Mucosa of stomach (tissue), 1 donor: ENCODE measurements around the gene DHX38.
A peak's percentile ranks its signal among the peaks of the same experiment; 100 is the strongest.
"Not testable (repeated sequence)": the region's sequence is repeated elsewhere in the genome, so short reads cannot be mapped to it uniquely, and the experiment has no call there.

Experiments used
- H3K27me3 ChIP-seq: one replicate; pipeline ENCODE4 v1.7.0; 2013; ENCODE audit warnings: mild to moderate bottlenecking, low read length; ENCODE audit not compliant: control insufficient read depth, insufficient read depth
- H3K36me3 ChIP-seq: one replicate; pipeline ENCODE4 v1.7.0; 2013; ENCODE audit warnings: low read length; ENCODE audit not compliant: control insufficient read depth, insufficient read depth
- H3K4me1 ChIP-seq: one replicate; pipeline ENCODE4 v1.7.0; 2013; ENCODE audit warnings: mild to moderate bottlenecking, low read length; ENCODE audit not compliant: control insufficient read depth, insufficient read depth
- H3K4me3 ChIP-seq: one replicate; pipeline ENCODE4 v1.7.0; 2013; ENCODE audit warnings: low read length
- H3K9ac ChIP-seq: one replicate; pipeline ENCODE4 v1.7.0; 2013; ENCODE audit warnings: mild to moderate bottlenecking, low read length, moderate library complexity
- H3K9me3 ChIP-seq: one replicate; pipeline ENCODE4 v1.7.0; 2013; ENCODE audit warnings: mild to moderate bottlenecking, low read length, moderate library complexity; ENCODE audit not compliant: control insufficient read depth
- donor health status: Pancreatic carcinoma.

Gene DHX38

GRCh38 chr16:72093448-72094265 is at the start of gene DHX38, which contains the start of gene TXNL4B:
DHX38 (plus strand) TSS chr16:72093847; CDS start chr16:72096158, 2,311 bp downstream.
TXNL4B (minus strand) TSS chr16:72093620; CDS start chr16:72090749, 2,871 bp downstream.
- H3K4me3 ChIP-seq: peak within 1 kb of the TSS; percentile 82
- H3K36me3 ChIP-seq: peaks cover 8% of the 10 kb centered on the region
- no peaks in the 10 kb centered on the region for H3K27me3 ChIP-seq
- H3K9me3 ChIP-seq: no peaks in the 10 kb centered on the region
- peak within 1 kb of the TSS; percentile 92 for H3K9ac ChIP-seq
- H3K4me1 ChIP-seq: peaks cover 17% of the 10 kb centered on the region

- H3K4me1 ChIP-seq: peaks cover 5% of the 10 kb centered on the region
- no peak overlapping the region for H3K9ac ChIP-seq
- no peaks in the 10 kb centered on the region for H3K36me3 ChIP-seq
- H3K4me3 ChIP-seq: no peak overlapping the region
- no peaks in the 10 kb centered on the region for H3K27me3 ChIP-seq
- H3K9me3 ChIP-seq: no peaks in the 10 kb centered on the region
Measured at GRCh38 chr16:72044296-72044695, 49.4 kb upstream of the DHX38 start.

DNA sequence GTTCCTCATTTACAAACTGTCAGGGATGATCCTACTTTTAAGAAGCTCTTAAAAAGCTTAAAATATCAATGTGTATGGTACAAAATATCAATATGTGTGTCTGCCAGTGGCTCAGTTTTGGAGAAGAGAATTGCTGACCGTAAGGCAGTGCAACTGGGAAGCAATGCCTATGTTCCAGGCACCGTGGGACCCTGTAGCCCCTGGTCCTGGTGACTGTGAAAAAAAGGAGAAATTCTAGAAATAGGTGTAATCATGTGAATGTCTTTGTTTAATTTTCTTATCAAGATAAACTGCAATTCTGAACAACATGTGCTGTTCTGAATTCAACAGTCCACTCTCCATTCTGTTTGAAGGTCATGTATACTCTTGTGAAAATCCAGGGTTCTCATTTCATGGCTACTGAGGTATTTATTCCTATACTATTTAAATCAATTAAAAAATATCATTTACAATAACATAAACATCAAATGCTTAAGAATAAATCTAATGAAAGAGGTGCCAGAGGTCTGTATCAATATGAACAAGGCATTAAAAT is 48.8 kb upstream of the DHX38 start:
- Histone ChIP-seq H3K4me3 (no peak overlapping the region), H3K4me1 (peaks cover 5% of the 10 kb centered on the region), H3K9ac (no peak overlapping the region), H3K36me3 (no peaks in the 10 kb centered on the region), H3K9me3 (no peaks in the 10 kb centered on the region), H3K27me3 (no peaks in the 10 kb centered on the region)

DNA sequence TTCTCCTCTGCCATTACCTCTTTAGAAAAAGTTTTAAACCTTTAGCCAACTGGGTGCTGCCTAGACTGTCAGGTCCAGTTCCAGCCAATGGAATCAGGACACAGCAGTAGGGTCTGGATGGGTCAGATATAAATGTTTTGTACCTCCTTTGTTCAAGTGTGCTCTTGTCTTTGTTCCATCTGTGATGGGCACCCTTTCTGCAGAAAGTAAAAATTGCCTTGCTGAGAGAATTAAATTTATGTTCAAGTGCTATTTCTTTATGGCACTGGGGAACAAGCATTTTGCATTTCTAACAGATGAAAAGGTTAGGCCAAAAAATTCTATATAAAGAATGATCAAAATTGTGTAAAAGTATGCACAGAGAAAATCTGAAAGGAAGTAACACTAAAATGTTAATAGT is 44.5 kb upstream of the DHX38 start:
- H3K9me3 ChIP-seq: no peaks in the 10 kb centered on the region
- no peaks in the 10 kb centered on the region for H3K4me1 ChIP-seq
- no peaks in the 10 kb centered on the region for H3K36me3 ChIP-seq
- H3K9ac ChIP-seq: no peak overlapping the region
- no peak overlapping the region for H3K4me3 ChIP-seq
- H3K27me3 ChIP-seq: no peaks in the 10 kb centered on the region

DNA sequence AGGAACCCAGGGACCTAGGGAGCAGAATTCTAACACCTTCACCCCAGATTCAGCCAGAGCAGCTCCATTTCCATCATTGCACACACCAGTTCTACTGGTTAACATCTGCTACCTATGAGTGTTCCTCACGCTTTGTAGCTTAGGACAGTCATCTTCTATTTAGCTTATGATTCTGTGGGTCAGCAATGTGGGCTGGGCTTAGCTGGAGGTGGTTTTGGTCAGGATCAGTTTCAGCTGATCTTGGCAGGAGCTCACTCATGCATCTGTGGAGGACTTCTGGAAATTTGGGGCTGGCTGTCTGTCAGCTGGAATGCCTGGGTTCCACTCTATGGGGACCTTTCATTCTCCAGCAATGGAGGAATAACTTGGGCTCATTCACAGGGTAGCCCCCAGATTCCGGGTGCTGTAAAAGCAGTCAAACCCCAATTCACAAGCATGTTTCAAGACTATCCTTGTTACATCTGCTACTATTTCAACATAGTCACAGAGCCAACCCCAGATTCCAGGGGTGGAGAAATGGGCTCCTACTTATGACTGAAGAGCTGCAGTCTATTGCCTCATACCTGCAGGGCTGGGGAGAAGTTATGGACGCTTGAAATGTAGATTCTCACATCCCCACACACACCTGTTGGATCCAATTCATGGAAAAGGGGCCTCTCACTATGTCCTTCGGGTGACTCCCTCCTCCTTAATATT is 42.7 kb upstream of the DHX38 start:
- Histone ChIP-seq H3K4me1 (no peaks in the 10 kb centered on the region), H3K9ac (no peak overlapping the region), H3K4me3 (no peak overlapping the region), H3K27me3 (no peaks in the 10 kb centered on the region), H3K9me3 (no peaks in the 10 kb centered on the region), H3K36me3 (no peaks in the 10 kb centered on the region)

DNA sequence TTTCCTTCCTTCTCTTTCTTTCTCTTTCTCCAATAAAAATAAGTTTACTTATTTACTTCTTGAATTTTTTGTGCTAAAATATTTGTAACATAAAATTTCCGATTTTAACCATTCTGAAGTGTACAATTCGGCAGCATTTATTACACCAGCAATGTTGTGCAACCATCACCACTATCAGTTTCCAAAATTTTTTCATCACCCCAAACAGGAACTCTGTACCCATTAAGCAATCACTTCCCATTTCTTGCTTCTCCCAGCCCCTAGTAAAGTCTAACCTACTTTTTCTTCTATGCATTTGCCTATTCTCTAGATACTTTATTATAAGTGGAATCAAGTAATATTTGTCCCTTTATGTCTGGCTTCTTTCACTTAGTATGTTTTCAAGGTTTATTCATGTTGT is 41.8 kb upstream of the DHX38 start:
- H3K27me3 ChIP-seq: no peaks in the 10 kb centered on the region
- H3K4me1 ChIP-seq: no peaks in the 10 kb centered on the region
- H3K9ac ChIP-seq: no peak overlapping the region
- H3K36me3 ChIP-seq: no peaks in the 10 kb centered on the region
- no peak overlapping the region for H3K4me3 ChIP-seq
- no peaks in the 10 kb centered on the region for H3K9me3 ChIP-seq

GRCh38 chr16:72054254-72054847 is 39.3 kb upstream of the DHX38 start, which contains the start of gene HP:
HP (plus strand) TSS chr16:72054505; CDS start chr16:72054653, 148 bp downstream.
- H3K9ac ChIP-seq, H3K4me1 ChIP-seq, H3K27me3 ChIP-seq, H3K36me3 ChIP-seq, H3K4me3 ChIP-seq, H3K9me3 ChIP-seq: not testable (repeated sequence)

DNA sequence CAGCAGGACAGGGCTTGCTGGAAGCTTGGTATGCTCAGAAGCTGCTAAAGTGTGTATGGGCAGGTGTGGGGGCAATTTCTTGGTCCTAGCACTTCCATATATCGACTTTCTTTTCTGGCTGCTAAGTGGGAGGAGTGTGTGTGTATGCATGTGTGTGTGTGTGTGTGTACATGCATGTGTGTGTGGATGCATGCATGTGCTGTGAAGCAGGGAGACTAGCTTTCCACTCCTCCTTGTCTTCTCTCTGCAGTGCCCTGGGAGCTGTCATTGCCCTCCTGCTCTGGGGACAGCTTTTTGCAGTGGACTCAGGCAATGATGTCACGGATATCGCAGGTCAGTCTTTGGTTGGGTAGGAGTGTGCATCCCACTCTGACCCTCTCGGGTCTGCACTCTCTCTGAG is 37.7 kb upstream of the DHX38 start:
- no peak overlapping the region for H3K9ac ChIP-seq

DNA sequence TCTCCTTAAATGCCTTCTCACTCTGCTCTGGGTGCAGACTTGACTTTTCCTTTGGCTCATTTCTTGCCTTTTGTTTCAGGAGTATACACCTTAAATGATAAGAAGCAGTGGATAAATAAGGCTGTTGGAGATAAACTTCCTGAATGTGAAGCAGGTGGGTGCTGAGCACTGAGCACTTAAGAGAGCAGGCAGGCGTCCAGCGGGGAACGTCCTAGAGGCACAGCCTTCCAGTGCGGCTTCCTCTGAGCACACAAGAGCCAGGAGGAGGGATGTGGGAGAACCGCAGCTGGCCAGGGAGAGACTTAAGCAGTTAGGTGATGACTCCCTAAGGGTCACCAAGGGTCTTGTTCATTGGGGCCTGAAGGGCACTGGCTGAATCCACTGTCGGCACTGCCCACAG is 36.3 kb upstream of the DHX38 start:
- not testable (repeated sequence) for H3K9me3 ChIP-seq, H3K4me3 ChIP-seq, H3K36me3 ChIP-seq, H3K27me3 ChIP-seq, H3K9ac ChIP-seq, H3K4me1 ChIP-seq

More for the DNA sequence above, 37.7 kb upstream of the DHX38 start:
- Histone ChIP-seq H3K36me3 (no peaks in the 10 kb centered on the region), H3K9me3 (no peaks in the 10 kb centered on the region), H3K4me3 (no peak overlapping the region), H3K27me3 (no peaks in the 10 kb centered on the region), H3K4me1 (no peaks in the 10 kb centered on the region)

GRCh38 chr16:72059060-72059459 is 34.6 kb upstream of the DHX38 start:
- not testable (repeated sequence) for H3K27me3 ChIP-seq, H3K36me3 ChIP-seq, H3K9me3 ChIP-seq, H3K9ac ChIP-seq, H3K4me3 ChIP-seq, H3K4me1 ChIP-seq

- no peak overlapping the region for H3K9ac ChIP-seq
- no peaks in the 10 kb centered on the region for H3K27me3 ChIP-seq
- no peaks in the 10 kb centered on the region for H3K36me3 ChIP-seq
- no peak overlapping the region for H3K4me3 ChIP-seq
- no peaks in the 10 kb centered on the region for H3K9me3 ChIP-seq
- no peaks in the 10 kb centered on the region for H3K4me1 ChIP-seq
Measured at GRCh38 chr16:72060405-72060804, 33.2 kb upstream of the DHX38 start.

DNA sequence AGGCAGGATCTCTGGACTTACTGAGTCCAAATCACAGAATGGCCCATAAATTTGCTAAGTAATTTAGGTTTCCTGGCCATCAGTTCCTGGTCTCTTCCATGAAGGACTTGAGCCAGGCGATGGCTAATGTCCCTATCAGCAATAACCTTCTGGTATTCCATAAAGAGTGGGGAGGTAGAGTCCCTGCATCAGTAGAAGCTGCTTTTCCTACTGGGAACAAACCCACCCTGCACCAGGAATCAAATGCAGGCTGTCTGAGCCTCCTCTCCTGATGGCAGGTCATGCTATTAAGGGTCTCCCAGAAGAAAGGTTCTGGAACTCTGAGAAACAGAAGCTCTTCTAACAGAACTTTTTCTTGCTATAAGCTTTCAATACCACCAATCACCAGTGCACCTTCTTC is 32.1 kb upstream of the DHX38 start:
- Histone ChIP-seq H3K4me1 (no peaks in the 10 kb centered on the region), H3K4me3 (no peak overlapping the region), H3K9me3 (no peaks in the 10 kb centered on the region), H3K36me3 (no peaks in the 10 kb centered on the region), H3K27me3 (no peaks in the 10 kb centered on the region), H3K9ac (no peak overlapping the region)
